ENCODE measurements around the gene MAPKAPK2. TPM values are rescaled to one million over a fixed set of nuclear protein-coding genes. Genes with fewer than 3 reads are reported as not detected.

MAPKAPK2 gene
- total RNA-seq, 1 donor from 2014 or later: 63.1 TPM

DNA sequence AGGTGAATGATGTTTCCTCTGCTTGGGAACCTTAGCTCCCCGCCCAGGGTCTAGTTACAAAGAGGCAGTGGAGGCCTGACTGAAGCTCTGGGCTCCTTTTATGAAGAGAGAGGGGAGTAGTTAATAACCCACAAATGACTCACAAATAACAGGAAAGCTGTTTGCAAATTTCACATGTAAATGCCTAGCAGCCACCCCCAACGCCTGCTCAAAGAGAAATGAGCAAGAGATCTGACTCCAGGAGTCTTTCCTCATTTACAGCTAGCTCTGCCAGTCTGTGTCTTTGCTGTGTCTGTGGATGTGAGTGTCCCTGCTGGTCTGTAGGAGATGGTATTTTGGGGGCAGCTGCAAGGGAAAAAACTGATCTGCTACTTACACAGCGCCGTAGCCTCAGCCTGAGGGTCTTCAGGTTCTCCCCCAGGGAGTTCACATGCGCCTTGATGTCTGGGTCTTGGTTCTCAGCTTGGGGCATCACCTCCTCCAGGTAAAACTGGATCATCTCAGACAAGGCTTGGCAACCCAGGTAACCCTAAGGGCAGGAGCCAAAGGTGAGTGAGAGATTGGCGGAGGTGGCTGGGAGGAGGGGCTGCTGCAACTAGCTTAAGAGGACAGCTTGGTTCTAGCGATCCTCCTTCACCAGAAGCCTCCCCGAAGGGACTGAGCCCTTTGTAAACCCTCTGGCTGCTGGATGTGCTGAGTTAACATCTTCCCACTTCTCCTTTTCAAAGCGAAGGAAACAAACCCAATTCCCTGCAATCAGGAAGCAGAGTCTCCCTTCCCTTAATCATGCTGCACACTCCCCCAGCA is 86.0 kb downstream of the MAPKAPK2 start, which contains the start of gene IL19:
IL19 (plus strand) TSS at position 243 of the 807 bp plus-strand sequence. CDS start 65,890 bp downstream, outside the sequence.
- H3K27ac Mint-ChIP-seq: no peak within 1 kb of the TSS
- no peaks in the 10 kb centered on the region for H3K9me3 Mint-ChIP-seq
- no peak for DNase-seq (ENCODE audit: extremely low spot score, unreplicated experiment)
- H3K27me3 Mint-ChIP-seq: peaks cover 20% of the 10 kb centered on the region
- H3K4me3 Mint-ChIP-seq: no peak within 1 kb of the TSS
- H3K36me3 Mint-ChIP-seq: no peaks in the 10 kb centered on the region
- TF ChIP-seq, protein P1, sequence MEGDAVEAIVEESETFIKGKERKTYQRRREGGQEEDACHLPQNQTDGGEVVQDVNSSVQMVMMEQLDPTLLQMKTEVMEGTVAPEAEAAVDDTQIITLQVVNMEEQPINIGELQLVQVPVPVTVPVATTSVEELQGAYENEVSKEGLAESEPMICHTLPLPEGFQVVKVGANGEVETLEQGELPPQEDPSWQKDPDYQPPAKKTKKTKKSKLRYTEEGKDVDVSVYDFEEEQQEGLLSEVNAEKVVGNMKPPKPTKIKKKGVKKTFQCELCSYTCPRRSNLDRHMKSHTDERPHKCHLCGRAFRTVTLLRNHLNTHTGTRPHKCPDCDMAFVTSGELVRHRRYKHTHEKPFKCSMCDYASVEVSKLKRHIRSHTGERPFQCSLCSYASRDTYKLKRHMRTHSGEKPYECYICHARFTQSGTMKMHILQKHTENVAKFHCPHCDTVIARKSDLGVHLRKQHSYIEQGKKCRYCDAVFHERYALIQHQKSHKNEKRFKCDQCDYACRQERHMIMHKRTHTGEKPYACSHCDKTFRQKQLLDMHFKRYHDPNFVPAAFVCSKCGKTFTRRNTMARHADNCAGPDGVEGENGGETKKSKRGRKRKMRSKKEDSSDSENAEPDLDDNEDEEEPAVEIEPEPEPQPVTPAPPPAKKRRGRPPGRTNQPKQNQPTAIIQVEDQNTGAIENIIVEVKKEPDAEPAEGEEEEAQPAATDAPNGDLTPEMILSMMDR (conservative IDR thresholded peaks at IDR 0.05): no peak
- peaks cover 17% of the 10 kb centered on the region for H3K4me1 Mint-ChIP-seq (ENCODE audit: unreplicated experiment)

DNA sequence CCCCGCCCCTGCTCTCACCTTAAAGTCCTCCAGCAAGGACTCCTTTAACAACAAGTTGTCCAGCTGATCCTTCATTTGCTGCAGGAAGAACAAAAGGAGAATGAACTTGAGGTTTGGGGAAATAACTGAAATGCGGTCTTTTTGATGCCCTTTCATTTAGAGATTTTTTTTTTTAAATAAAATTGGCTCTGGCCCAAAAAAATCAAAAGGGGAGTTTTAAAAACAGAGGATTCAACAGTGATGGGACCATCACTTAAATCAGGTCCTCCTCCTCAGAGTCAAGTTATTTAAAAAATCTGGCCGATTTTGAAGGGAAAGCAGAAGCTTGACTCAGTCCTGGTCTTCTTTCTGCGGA is 86.6 kb downstream of the MAPKAPK2 start:
- Mint-ChIP-seq H3K9me3 (no peaks in the 10 kb centered on the region), H3K4me1 (ENCODE audit: unreplicated experiment) (peaks cover 17% of the 10 kb centered on the region), H3K27ac (no peak overlapping the region), H3K27me3 (peaks cover 20% of the 10 kb centered on the region), H3K4me3 (no peak overlapping the region), H3K36me3 (no peaks in the 10 kb centered on the region)
- no peak for DNase-seq (ENCODE audit: extremely low spot score, unreplicated experiment)
- TF ChIP-seq, protein P1 (conservative IDR thresholded peaks at IDR 0.05): no peak

DNA sequence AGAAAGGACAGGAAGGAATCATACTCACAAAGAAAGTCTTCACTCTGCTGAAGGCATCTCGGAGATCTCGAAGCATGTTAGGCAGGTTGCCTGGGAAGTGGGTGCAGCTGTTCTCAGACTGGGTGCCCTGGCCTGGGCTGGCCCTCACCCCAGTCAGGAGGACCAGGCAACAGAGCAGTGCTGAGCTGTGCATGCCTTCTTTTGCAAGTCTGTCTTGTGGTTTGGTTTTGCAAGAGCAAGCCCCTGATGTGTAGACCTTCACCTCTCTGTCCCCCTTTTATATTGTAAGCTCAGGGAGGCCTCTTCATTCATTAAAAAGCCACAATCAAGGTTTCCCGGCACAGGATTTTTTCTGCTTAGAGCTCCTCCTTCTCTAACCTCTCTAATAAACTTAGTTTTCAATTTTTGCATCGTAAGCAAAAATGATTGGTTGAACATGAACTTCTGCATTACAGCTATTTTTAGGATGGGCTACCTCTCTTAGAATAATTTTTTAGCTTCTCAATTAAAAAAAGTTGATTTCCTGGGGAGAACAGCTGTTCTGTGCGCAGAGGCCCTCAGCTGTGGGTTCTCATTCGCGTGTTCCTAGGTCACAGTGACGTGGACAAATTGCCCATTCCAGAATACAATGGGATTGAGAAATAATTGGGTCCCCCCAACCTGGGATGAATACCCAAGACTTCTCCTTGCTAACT is 87.7 kb downstream of the MAPKAPK2 start, which contains the start of gene IL10:
IL10 (minus strand) TSS at position 252 of the 695 bp plus-strand sequence; CDS start at position 193, 59 bp downstream.
- H3K27ac Mint-ChIP-seq: no peak within 1 kb of the TSS
- no peak within 1 kb of the TSS for H3K4me3 Mint-ChIP-seq
- no peaks in the 10 kb centered on the region for H3K36me3 Mint-ChIP-seq
- no peak for DNase-seq (ENCODE audit: extremely low spot score, unreplicated experiment)
- H3K27me3 Mint-ChIP-seq: peaks cover 20% of the 10 kb centered on the region
- TF ChIP-seq, protein P1 (conservative IDR thresholded peaks at IDR 0.05): no peak
- no peaks in the 10 kb centered on the region for H3K9me3 Mint-ChIP-seq
- peaks cover 17% of the 10 kb centered on the region for H3K4me1 Mint-ChIP-seq (ENCODE audit: unreplicated experiment)

DNA sequence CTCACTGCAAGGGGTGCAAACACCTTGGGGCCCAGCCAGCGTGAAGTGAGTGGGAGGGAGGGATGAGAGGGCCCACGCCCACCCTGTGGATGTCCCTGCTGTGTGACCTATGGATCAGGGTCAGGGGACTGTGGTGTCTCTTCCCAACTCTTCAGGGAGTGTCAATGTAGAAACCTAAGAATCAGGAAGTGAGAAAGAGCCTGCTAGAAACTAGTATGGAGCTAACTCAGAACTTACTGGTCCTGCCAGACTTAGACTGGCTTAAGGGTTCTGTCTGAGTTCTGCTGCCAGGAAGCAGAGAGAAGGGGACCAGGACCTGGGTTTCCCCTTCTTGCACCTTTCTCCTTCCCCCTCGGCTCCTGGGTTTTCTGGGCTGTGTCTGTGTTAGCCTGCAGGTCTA is 89.4 kb downstream of the MAPKAPK2 start:
- Mint-ChIP-seq H3K4me1 (ENCODE audit: unreplicated experiment) (peaks cover 17% of the 10 kb centered on the region), H3K27me3 (peaks cover 20% of the 10 kb centered on the region), H3K4me3 (no peak overlapping the region), H3K9me3 (no peaks in the 10 kb centered on the region), H3K27ac (no peak overlapping the region), H3K36me3 (no peaks in the 10 kb centered on the region)
- TF ChIP-seq, protein P1 (conservative IDR thresholded peaks at IDR 0.05): no peak
- no peak for DNase-seq (ENCODE audit: extremely low spot score, unreplicated experiment)

DNA sequence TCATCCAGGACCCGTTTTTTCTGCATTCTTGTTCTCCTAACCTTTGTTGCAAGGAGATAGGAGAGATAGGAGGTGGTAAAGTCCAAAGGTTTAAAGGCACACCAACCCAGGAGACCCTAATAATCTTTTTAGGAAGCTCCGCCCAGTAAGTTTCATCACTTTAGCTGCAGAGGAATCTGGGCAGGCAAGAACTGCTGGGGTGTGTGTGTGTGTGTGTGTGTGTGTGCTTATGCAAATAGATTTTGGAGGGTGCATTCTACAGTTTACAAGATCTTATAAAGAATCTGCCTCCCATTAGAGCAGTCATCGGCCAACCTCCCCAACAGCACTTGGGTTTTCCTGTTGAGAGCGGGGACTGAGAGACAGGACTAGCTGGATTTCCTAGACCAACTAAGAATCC is 91.5 kb downstream of the MAPKAPK2 start:
- DNase-seq (ENCODE audit: extremely low spot score, unreplicated experiment): no peak
- H3K27ac Mint-ChIP-seq: no peak overlapping the region
- no peaks in the 10 kb centered on the region for H3K36me3 Mint-ChIP-seq
- peaks cover 8% of the 10 kb centered on the region for H3K4me1 Mint-ChIP-seq (ENCODE audit: unreplicated experiment)
- H3K27me3 Mint-ChIP-seq: peaks cover 7% of the 10 kb centered on the region
- no peaks in the 10 kb centered on the region for H3K9me3 Mint-ChIP-seq
- H3K4me3 Mint-ChIP-seq: no peak overlapping the region
- TF ChIP-seq, protein P1 (conservative IDR thresholded peaks at IDR 0.05): no peak

Measured in type B pancreatic cell (in vitro differentiated cells).